Gastrocnemius medialis (tissue), 4 donors: Measurements from ENCODE around the gene HIPK4.

Experiments
- POLR2A ChIP-seq, 2 donors: fragments of 450-650 bp; IDR thresholded peaks; one replicate each; pipeline ENCODE4 v1.6.1; 2017; ENCODE audit warnings: antibody characterized with exemption in 2 of 2, mild to moderate bottlenecking in 2 of 2, moderate library complexity in 2 of 2
- TF ChIP-seq, protein P1 (sequence below), 5 experiments: fragments of 450-650 bp in 3 of 5; fragments of 200-600 bp in 2 of 5; sonication (generic) in 2 of 5; IDR thresholded peaks in 4 of 5; conservative IDR thresholded peaks in 1 of 5; 1 replicate in 4 of 5; 2 replicates in 1 of 5; pipeline ENCODE4 v1.5.1; 2016 to 2019; ENCODE audit warnings: antibody characterized with exemption in 5 of 5, mild to moderate bottlenecking in 3 of 5, moderate library complexity in 3 of 5

- TF ChIP-seq, protein P1, sequence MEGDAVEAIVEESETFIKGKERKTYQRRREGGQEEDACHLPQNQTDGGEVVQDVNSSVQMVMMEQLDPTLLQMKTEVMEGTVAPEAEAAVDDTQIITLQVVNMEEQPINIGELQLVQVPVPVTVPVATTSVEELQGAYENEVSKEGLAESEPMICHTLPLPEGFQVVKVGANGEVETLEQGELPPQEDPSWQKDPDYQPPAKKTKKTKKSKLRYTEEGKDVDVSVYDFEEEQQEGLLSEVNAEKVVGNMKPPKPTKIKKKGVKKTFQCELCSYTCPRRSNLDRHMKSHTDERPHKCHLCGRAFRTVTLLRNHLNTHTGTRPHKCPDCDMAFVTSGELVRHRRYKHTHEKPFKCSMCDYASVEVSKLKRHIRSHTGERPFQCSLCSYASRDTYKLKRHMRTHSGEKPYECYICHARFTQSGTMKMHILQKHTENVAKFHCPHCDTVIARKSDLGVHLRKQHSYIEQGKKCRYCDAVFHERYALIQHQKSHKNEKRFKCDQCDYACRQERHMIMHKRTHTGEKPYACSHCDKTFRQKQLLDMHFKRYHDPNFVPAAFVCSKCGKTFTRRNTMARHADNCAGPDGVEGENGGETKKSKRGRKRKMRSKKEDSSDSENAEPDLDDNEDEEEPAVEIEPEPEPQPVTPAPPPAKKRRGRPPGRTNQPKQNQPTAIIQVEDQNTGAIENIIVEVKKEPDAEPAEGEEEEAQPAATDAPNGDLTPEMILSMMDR (IDR thresholded peaks at IDR 0.05 in 4 of 5, conservative IDR thresholded peaks at IDR 0.05 in 1 of 5), result no peak
- TF ChIP-seq POLR2A (IDR thresholded peaks at IDR 0.05), result no peak
Measured at GRCh38 chr19:40365010-40365409, 25.0 kb downstream of the HIPK4 start.
